Lower leg skin (tissue), 3 donors: ENCODE data around the gene ASZ1.

Experiments
- CTCF ChIP-seq, 3 donors: fragments of 450-650 bp; IDR thresholded peaks; one replicate each; pipeline ENCODE4 v1.5.1; 2016; ENCODE audit warnings: antibody characterized with exemption in 3 of 3, mild to moderate bottlenecking in 3 of 3, moderate library complexity in 2 of 3
- POLR2A ChIP-seq, 2 donors: fragments of 450-650 bp; IDR thresholded peaks; one replicate each; pipeline ENCODE4 v1.6.1; 2016 to 2017; ENCODE audit warnings: antibody characterized with exemption in 2 of 2, mild to moderate bottlenecking in 1 of 2, moderate library complexity in 1 of 2

GRCh38 chr7:117459735-117460134 is 32.4 kb upstream of the ASZ1 start:
- TF ChIP-seq CTCF (IDR thresholded peaks at IDR 0.05) = no peak
- no peak for TF ChIP-seq POLR2A (IDR thresholded peaks at IDR 0.05)
